Endodermal cell (in vitro differentiated cells): ENCODE data around the gene CXCL8. TPM values are rescaled to one million over a fixed set of nuclear protein-coding genes. Genes with fewer than 3 reads are reported as not detected.

ENCODE experiments used
- DNase-seq: peaks from one replicate; pipeline ENCODE4 v3.0.0-alpha.2; 2017
- H3K27ac ChIP-seq: 2 replicates; pipeline ENCODE4 v1.5.1; 2013; ENCODE audit warnings: mild to moderate bottlenecking, low read depth, low read length, moderate library complexity
- H3K27me3 ChIP-seq: 2 replicates; pipeline ENCODE4 v1.6.1; 2013; ENCODE audit warnings: mild to moderate bottlenecking, low read length, moderate library complexity; ENCODE audit not compliant: insufficient read depth, control insufficient read depth, poor library complexity, severe bottlenecking
- H3K36me3 ChIP-seq: 2 replicates; pipeline ENCODE4 v1.7.0; 2013; ENCODE audit warnings: mild to moderate bottlenecking, low read length, moderate library complexity; ENCODE audit not compliant: control insufficient read depth, insufficient read depth
- H3K4me1 ChIP-seq: one replicate; pipeline ENCODE4 v1.7.0; 2013; ENCODE audit warnings: low read length; ENCODE audit not compliant: control insufficient read depth, insufficient read depth
- H3K4me3 ChIP-seq: 2 replicates; pipeline ENCODE4 v1.5.1; 2013; ENCODE audit warnings: mild to moderate bottlenecking, low read length, moderate library complexity
- H3K9ac ChIP-seq: 2 replicates; pipeline ENCODE4 v1.6.1; 2013; ENCODE audit warnings: mild to moderate bottlenecking, low read length, moderate library complexity; ENCODE audit not compliant: poor library complexity, severe bottlenecking; ENCODE audit errors: extremely low read depth
- H3K9me3 ChIP-seq: 2 replicates; pipeline ENCODE4 v1.6.1; 2013; ENCODE audit warnings: mild to moderate bottlenecking, low read length, moderate library complexity; ENCODE audit not compliant: control insufficient read depth
- H3K27ac Mint-ChIP-seq: 2 replicates; pipeline ENCODE4 v1.8.0; 2020; ENCODE audit warnings: mixed read lengths
- H3K27me3 Mint-ChIP-seq: 2 replicates; pipeline ENCODE4 v1.8.0; 2021; ENCODE audit warnings: mild to moderate bottlenecking, mixed read lengths; ENCODE audit not compliant: insufficient read depth
- H3K36me3 Mint-ChIP-seq: 2 replicates; pipeline ENCODE4 v1.8.0; 2020; ENCODE audit warnings: low read depth, mixed read lengths
- H3K4me1 Mint-ChIP-seq: 2 replicates; pipeline ENCODE4 v1.8.0; 2020; ENCODE audit warnings: mixed read lengths
- H3K4me3 Mint-ChIP-seq: 2 replicates; pipeline ENCODE4 v1.8.0; 2020; ENCODE audit warnings: mild to moderate bottlenecking, moderate library complexity, mixed read lengths
- H3K9me3 Mint-ChIP-seq: 2 replicates; pipeline ENCODE4 v1.8.0; 2020; ENCODE audit warnings: mild to moderate bottlenecking, mixed read lengths
- CTCF ChIP-seq: fragments of 200-600 bp; sonication (generic); conservative IDR thresholded peaks from 2 replicates; pipeline ENCODE4 v1.5.0; 2021; ENCODE audit warnings: antibody characterized with exemption, mild to moderate bottlenecking
- WGBS, 2 experiments: methylation state at CpG; one replicate each; pipeline versions ENCODE4 v1.1.5 to v1.1.7; 2013; ENCODE audit warnings: missing lambda C conversion rate in 2 of 2, mixed read lengths in 1 of 2; ENCODE audit not compliant: insufficient coverage in 1 of 2, insufficient read length in 1 of 2; 5-methylcytosine and 5-hydroxymethylcytosine counted together
- total RNA-seq, 2 donors: library from RNA; stranded (reverse); fragmentation: NEBNext Ultra II Directional in 1 of 2; extraction: Animal tissue kit (Norgen Biotek cat#: 25700) in 1 of 2; gene quantifications; 2 replicates in 1 of 2; 3 replicates in 1 of 2; pipeline ENCODE4 v1.2.1, GENCODE V29; 2021

The CXCL8 gene
- total RNA-seq, 2 donors from 2014 or later: not detected

- WGBS, 2 experiments: 89% methylated on average over 2 of the region's 3 CpGs; no CpG with 5 or more reads in 1 of the 2 experiments
- Histone ChIP-seq H3K36me3 (no peaks in the 10 kb centered on the region), H3K4me1 (no peaks in the 10 kb centered on the region), H3K4me3 (no peak overlapping the region), H3K27ac (no peak overlapping the region), H3K27me3 (no peaks in the 10 kb centered on the region), H3K9me3 (no peaks in the 10 kb centered on the region), H3K9ac (no peak overlapping the region)
- Mint-ChIP-seq H3K27me3 (no peaks in the 10 kb centered on the region), H3K4me3 (no peak overlapping the region), H3K9me3 (no peaks in the 10 kb centered on the region), H3K27ac (no peak overlapping the region), H3K36me3 (no peaks in the 10 kb centered on the region), H3K4me1 (peaks cover 2% of the 10 kb centered on the region)
- no peak for TF ChIP-seq CTCF
- DNase-seq: no peak
These were observed 5.1 kb upstream of the CXCL8 start for GRCh38 chr4:73735231-73735630.

GRCh38 chr4:73741031-73741749, 821 bp downstream of the CXCL8 start:
- no peak overlapping the region for H3K9ac ChIP-seq
- Mint-ChIP-seq H3K36me3 (no peaks in the 10 kb centered on the region), H3K4me3 (no peak overlapping the region), H3K27me3 (no peaks in the 10 kb centered on the region), H3K27ac (no peak overlapping the region), H3K9me3 (peaks cover 2% of the 10 kb centered on the region), H3K4me1 (no peaks in the 10 kb centered on the region)
- no peaks in the 10 kb centered on the region for H3K27me3 ChIP-seq
- H3K4me1 ChIP-seq: no peaks in the 10 kb centered on the region
- 80% methylated on average over 1 of the region's 2 CpGs; no CpG with 5 or more reads in 1 of the 2 experiments for WGBS, 2 experiments
- no peak for TF ChIP-seq CTCF
- DNase-seq: no peak
- no peak overlapping the region for H3K27ac ChIP-seq
- no peaks in the 10 kb centered on the region for H3K9me3 ChIP-seq
- H3K4me3 ChIP-seq: no peak overlapping the region
- no peaks in the 10 kb centered on the region for H3K36me3 ChIP-seq

DNA sequence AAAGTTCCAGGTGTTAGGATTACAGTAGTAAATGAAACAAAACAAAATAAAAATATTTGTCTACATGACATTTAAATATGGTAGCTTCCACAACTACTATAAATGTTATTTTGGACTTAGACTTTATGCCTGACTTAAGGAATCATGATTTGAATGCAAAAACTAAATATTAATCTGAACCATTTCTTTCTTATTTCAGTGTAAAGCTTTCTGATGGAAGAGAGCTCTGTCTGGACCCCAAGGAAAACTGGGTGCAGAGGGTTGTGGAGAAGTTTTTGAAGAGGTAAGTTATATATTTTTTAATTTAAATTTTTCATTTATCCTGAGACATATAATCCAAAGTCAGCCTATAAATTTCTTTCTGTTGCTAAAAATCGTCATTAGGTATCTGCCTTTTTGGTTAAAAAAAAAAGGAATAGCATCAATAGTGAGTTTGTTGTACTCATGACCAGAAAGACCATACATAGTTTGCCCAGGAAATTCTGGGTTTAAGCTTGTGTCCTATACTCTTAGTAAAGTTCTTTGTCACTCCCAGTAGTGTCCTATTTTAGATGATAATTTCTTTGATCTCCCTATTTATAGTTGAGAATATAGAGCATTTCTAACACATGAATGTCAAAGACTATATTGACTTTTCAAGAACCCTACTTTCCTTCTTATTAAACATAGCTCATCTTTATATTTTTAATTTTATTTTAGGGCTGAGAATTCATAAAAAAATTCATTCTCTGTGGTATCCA, 1.6 kb downstream of the CXCL8 start:
- H3K36me3 Mint-ChIP-seq: no peaks in the 10 kb centered on the region
- H3K27ac Mint-ChIP-seq: no peak overlapping the region
- no peak overlapping the region for H3K9ac ChIP-seq
- no peaks in the 10 kb centered on the region for H3K27me3 Mint-ChIP-seq
- no peaks in the 10 kb centered on the region for H3K4me1 Mint-ChIP-seq
- WGBS, 2 experiments: 65% methylated on average over 1 of the region's 1 CpG; no CpG with 5 or more reads in 1 of the 2 experiments
- no peak overlapping the region for H3K4me3 ChIP-seq
- H3K4me3 Mint-ChIP-seq: no peak overlapping the region
- H3K27ac ChIP-seq: no peak overlapping the region
- H3K36me3 ChIP-seq: no peaks in the 10 kb centered on the region
- no peaks in the 10 kb centered on the region for H3K9me3 ChIP-seq
- no peak for TF ChIP-seq CTCF
- no peak for DNase-seq
- peaks cover 2% of the 10 kb centered on the region for H3K9me3 Mint-ChIP-seq
- H3K4me1 ChIP-seq: no peaks in the 10 kb centered on the region
- no peaks in the 10 kb centered on the region for H3K27me3 ChIP-seq
